ENCODE measurements around the gene SH3BP5L. TPM values are rescaled to one million over a fixed set of nuclear protein-coding genes. Genes with fewer than 3 reads are reported as not detected.
A peak's percentile ranks its signal among the peaks of the same experiment; 100 is the strongest.

SH3BP5L gene
- total and polyA plus RNA-seq, 2 of the 13 experiments (the other 11 are each of a cell fraction or from before 2014, with no cell fraction given), result 10.3 to 14.9 TPM

DNA sequence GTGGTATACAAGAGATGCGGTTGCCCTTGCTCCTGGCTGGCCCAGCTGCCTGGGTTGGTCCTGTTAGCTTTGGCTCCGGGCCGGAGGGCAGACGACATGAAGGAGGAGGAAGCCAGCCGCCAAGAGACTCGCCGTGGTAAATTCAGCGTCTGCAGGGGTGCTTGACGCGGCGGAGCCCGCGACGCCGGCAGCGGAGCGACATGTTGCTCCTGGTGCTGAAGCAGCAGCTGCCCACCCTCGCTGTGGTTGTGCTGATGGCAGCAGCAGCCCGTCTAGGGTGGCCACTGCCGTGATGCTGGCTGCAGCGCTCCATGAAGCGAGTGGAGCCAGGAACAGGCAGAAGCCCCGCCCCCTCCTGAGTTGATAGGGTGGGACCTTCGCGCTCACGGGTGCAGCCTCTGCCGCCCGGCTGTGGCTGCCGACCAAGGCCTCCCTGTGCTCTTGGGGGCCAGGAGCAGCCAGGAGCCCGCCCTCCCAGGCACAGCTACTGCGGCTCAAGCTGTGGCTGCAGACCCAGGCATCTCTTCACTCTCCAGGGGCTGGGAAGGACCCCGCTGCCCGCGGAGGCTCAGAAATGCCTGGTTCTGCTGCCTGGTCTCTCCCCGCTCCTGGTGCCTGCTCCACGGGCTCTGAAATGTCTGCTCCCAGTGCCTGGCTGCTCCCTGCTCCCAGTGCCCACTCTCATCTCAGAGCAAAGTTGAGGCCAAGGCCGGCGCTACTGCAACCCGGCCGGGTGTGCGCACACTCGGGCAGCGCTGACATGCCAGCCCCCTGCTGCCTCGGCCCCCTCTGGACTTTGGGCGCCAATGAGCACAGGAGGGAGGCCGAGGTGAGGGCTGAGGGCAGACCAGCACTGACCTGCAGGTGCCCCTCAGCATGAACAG lies 37.5 kb upstream of the SH3BP5L start (continued):
- TF ChIP-seq, protein P1, sequence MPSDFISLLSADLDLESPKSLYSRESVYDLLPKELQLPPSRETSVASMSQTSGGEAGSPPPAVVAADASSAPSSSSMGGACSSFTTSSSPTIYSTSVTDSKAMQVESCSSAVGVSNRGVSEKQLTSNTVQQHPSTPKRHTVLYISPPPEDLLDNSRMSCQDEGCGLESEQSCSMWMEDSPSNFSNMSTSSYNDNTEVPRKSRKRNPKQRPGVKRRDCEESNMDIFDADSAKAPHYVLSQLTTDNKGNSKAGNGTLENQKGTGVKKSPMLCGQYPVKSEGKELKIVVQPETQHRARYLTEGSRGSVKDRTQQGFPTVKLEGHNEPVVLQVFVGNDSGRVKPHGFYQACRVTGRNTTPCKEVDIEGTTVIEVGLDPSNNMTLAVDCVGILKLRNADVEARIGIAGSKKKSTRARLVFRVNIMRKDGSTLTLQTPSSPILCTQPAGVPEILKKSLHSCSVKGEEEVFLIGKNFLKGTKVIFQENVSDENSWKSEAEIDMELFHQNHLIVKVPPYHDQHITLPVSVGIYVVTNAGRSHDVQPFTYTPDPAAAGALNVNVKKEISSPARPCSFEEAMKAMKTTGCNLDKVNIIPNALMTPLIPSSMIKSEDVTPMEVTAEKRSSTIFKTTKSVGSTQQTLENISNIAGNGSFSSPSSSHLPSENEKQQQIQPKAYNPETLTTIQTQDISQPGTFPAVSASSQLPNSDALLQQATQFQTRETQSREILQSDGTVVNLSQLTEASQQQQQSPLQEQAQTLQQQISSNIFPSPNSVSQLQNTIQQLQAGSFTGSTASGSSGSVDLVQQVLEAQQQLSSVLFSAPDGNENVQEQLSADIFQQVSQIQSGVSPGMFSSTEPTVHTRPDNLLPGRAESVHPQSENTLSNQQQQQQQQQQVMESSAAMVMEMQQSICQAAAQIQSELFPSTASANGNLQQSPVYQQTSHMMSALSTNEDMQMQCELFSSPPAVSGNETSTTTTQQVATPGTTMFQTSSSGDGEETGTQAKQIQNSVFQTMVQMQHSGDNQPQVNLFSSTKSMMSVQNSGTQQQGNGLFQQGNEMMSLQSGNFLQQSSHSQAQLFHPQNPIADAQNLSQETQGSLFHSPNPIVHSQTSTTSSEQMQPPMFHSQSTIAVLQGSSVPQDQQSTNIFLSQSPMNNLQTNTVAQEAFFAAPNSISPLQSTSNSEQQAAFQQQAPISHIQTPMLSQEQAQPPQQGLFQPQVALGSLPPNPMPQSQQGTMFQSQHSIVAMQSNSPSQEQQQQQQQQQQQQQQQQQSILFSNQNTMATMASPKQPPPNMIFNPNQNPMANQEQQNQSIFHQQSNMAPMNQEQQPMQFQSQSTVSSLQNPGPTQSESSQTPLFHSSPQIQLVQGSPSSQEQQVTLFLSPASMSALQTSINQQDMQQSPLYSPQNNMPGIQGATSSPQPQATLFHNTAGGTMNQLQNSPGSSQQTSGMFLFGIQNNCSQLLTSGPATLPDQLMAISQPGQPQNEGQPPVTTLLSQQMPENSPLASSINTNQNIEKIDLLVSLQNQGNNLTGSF (CRISPR knock-in tag; IDR thresholded peaks at IDR 0.05), result peak; percentile 70; the same call in 1 of the 2 replicates
- TF ChIP-seq NCOA2 (CRISPR knock-in tag; IDR thresholded peaks at IDR 0.05), result no peak
- peak; percentile 26; the same call in 1 of the 2 replicates for TF ChIP-seq MIER3 (CRISPR knock-in tag; IDR thresholded peaks at IDR 0.05; ENCODE audit: borderline replicate concordance)
- peak; percentile 64; the same call in 1 of the 2 replicates for TF ChIP-seq GABPB1 (CRISPR knock-in tag; IDR thresholded peaks at IDR 0.05)
- TF ChIP-seq EED (CRISPR knock-in tag; IDR thresholded peaks at IDR 0.05), result peak; percentile 84; the same call in 1 of the 2 replicates
- TF ChIP-seq TCF7L2 (IDR thresholded peaks at IDR 0.05; ENCODE audit: low read depth, low read length), result no peak
- TF ChIP-seq ZNF776 (CRISPR knock-in tag; IDR thresholded peaks at IDR 0.05), result 0 out of 2 replicates have a peak, but pooled peaks have one; percentile 60
- no peak for TF ChIP-seq MBD4 (IDR thresholded peaks at IDR 0.05; ENCODE audit: borderline replicate concordance, low read length)
- TF ChIP-seq, protein P2, sequence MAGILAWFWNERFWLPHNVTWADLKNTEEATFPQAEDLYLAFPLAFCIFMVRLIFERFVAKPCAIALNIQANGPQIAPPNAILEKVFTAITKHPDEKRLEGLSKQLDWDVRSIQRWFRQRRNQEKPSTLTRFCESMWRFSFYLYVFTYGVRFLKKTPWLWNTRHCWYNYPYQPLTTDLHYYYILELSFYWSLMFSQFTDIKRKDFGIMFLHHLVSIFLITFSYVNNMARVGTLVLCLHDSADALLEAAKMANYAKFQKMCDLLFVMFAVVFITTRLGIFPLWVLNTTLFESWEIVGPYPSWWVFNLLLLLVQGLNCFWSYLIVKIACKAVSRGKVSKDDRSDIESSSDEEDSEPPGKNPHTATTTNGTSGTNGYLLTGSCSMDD (CRISPR knock-in tag; IDR thresholded peaks at IDR 0.05), result no peak
- TF ChIP-seq ZNF235 (CRISPR knock-in tag; IDR thresholded peaks at IDR 0.05; ENCODE audit: borderline replicate concordance), result no peak
- TF ChIP-seq HNRNPH1 (optimal IDR thresholded peaks at IDR 0.05; ENCODE audit: low read depth, low read length), result no peak
- no peak for TF ChIP-seq ZNF24 (IDR thresholded peaks at IDR 0.05)
- TF ChIP-seq HIVEP1 (CRISPR knock-in tag; IDR thresholded peaks at IDR 0.05), result no peak
- no peak for TF ChIP-seq CREM (IDR thresholded peaks at IDR 0.05)
- TF ChIP-seq CREM (CRISPR knock-in tag; IDR thresholded peaks at IDR 0.05), result no peak
- no peak for TF ChIP-seq EP300 (IDR thresholded peaks at IDR 0.05; ENCODE audit: low read depth in 2 of 2, low read length in 2 of 2)
- TF ChIP-seq EP300 (CRISPR knock-in tag; IDR thresholded peaks at IDR 0.05; ENCODE audit: borderline replicate concordance), result no peak
- TF ChIP-seq KAT7 (CRISPR knock-in tag; IDR thresholded peaks at IDR 0.05; ENCODE audit: borderline replicate concordance), result no peak
- no peak for TF ChIP-seq ZNF496 (CRISPR knock-in tag; IDR thresholded peaks at IDR 0.05; ENCODE audit: insufficient replicate concordance)
- TF ChIP-seq YEATS4 (CRISPR knock-in tag; IDR thresholded peaks at IDR 0.05; ENCODE audit: borderline replicate concordance), result no peak
- TF ChIP-seq PTBP1 (IDR thresholded peaks at IDR 0.05; ENCODE audit: low read depth, low read length, poor library complexity, severe bottlenecking), result no peak
- TF ChIP-seq KDM1A (CRISPR knock-in tag; IDR thresholded peaks at IDR 0.05), result no peak
- no peak for TF ChIP-seq AKAP8 (CRISPR knock-in tag; IDR thresholded peaks at IDR 0.05)
- no peak; the same call in 1 of the 2 replicates for TF ChIP-seq THYN1 (CRISPR knock-in tag; IDR thresholded peaks at IDR 0.05; ENCODE audit: borderline replicate concordance, low read depth)
- no peak; the same call in 1 of the 2 replicates for TF ChIP-seq MAZ (IDR thresholded peaks at IDR 0.05; ENCODE audit: borderline replicate concordance, low read depth, low read length)
- TF ChIP-seq MAZ (CRISPR knock-in tag; IDR thresholded peaks at IDR 0.05; ENCODE audit: low read depth), result peak; percentile 92
